ENCODE data around the gene CD302. TPM values are rescaled to one million over a fixed set of nuclear protein-coding genes. Genes with fewer than 3 reads are reported as not detected.

CD302 gene
- total and polyA plus RNA-seq, 2 of the 4 experiments (the other 2 are of a cell fraction), result 3.8 to 4.0 TPM

DNA sequence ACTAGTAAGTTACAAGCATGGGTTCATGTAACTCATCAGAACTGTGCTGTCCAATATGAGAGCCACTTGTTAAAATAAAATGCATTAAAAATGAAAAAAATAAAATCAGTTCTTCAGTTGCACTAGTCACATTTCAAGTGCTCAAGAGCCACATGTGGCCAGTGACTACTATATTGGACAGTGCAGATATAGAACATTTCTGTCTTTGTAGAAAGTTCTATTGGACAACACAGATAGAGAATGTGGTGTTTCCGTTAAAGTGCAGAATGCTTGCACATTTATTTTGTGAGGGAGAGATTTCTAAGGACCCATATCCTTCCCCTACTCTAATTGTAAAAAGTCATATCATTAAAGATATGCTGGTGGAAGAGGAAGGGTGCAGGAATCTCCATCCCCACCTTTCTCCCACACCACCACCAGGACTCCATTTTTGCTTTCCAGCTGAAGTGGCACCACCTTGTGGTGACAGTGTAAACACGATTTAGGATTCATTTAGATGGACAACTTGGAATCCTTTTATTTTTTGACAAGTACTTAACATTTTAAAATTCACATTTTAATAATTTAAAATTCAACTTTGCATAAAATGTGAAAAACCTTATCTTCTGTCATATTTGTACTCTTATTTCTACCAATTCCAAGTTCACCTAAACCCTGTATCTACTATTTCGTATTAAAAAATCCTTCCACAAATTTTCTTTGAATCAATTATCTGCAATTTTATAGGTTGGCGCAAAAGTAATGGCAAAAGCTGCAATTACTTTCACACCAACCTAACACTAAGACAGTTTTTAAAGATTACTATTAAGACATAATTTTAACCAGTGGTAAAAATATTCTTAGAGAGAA, 9.4 kb upstream of the CD302 start:
- Histone ChIP-seq H3K9me3 (ENCODE audit: control insufficient read depth, insufficient read depth, low read length) (no peaks in the 10 kb centered on the region), H3K79me1 (ENCODE audit: low read depth in 1 of 2, low read length in 2 of 2) (no peaks in the 10 kb centered on the region), H3K4me2 (ENCODE audit: low read depth, low read length) (no peak overlapping the region)

More for the DNA sequence above, 9.4 kb upstream of the CD302 start:
- dilution Hi-C loops (cut with HindIII; ENCODE audit: low sequenced_read_pairs, unreplicated experiment) (no loop called here), in situ Hi-C loops (cut with MboI; ENCODE audit: low sequenced_read_pairs) (no loop called here), intact Hi-C loops (cut with micrococcal nuclease) (loop anchor here (10.0 kb wide), 2 partner anchors 673 to 903 kb away; no protein-coding TSS in a partner anchor)
- Histone ChIP-seq H4K20me1 (ENCODE audit: insufficient read depth, low read length) (no peaks in the 10 kb centered on the region), H3K18ac (ENCODE audit: low read depth, low read length) (no peak overlapping the region), H2BK120ac (ENCODE audit: low read depth, low read length) (no peak overlapping the region), H3K4me1 (ENCODE audit: control insufficient read depth, insufficient read depth, low read length) (no peaks in the 10 kb centered on the region), H2BK15ac (ENCODE audit: low read depth, low read length) (no peak overlapping the region), H3K4me3 (ENCODE audit: insufficient read depth, low read depth, low read length) (no peak overlapping the region), H3K9ac (ENCODE audit: low read depth, low read length) (no peak overlapping the region), H4K91ac (ENCODE audit: insufficient read depth, low read depth, low read length) (no peak overlapping the region), H3K9me1 (ENCODE audit: insufficient read depth, low read length) (no peaks in the 10 kb centered on the region), H2AK5ac (ENCODE audit: low read depth, low read length) (no peak overlapping the region), H3K27ac (ENCODE audit: insufficient read depth, low read length) (no peak overlapping the region), H2BK20ac (ENCODE audit: low read depth, low read length) (no peak overlapping the region), H2AFZ (replicated peaks; ENCODE audit: low read length, poor library complexity) (no peak overlapping the region), H2AK9ac (replicated peaks; ENCODE audit: low read depth, low read length, poor library complexity) (no peak overlapping the region), H3K14ac (replicated peaks; ENCODE audit: low read depth, low read length) (no peak overlapping the region), H3K36me3 (ENCODE audit: control insufficient read depth, insufficient read depth, low read length) (no peaks in the 10 kb centered on the region), H3K56ac (ENCODE audit: extremely low read depth, insufficient read depth, low read length) (no peak overlapping the region), H3K27me3 (ENCODE audit: control insufficient read depth, insufficient read depth, low read length) (peaks cover 16% of the 10 kb centered on the region), H3K23ac (ENCODE audit: low read depth, low read length) (no peak overlapping the region), H3K4ac (ENCODE audit: low read depth, low read length) (no peak overlapping the region), H4K5ac (ENCODE audit: low read depth, low read length) (no peak overlapping the region), H2BK5ac (ENCODE audit: low read depth, low read length, poor library complexity, severe bottlenecking) (no peak overlapping the region), H4K8ac (ENCODE audit: low read depth in 2 of 2, low read length in 2 of 2) (no peak overlapping the region)
- BruUV-seq (replicated peaks), result no TSS peak
- ChIA-PET POLR2A (ENCODE audit: unreplicated experiment) (no interaction called here), CTCF (interaction anchor here (0.7 to 1.6 kb wide), 3 partner anchors 10 to 12 kb away, joined by 3 to 6 read pairs (median 3); no protein-coding TSS in a partner anchor)
- peak; percentile 61 for DNase-seq
- 100% methylated on average over 1 of the region's 4 CpGs; no CpG with 5 or more reads in 1 of the 2 experiments for WGBS, 2 experiments (ENCODE audit: extremely low coverage in 2 of 2, insufficient read length in 1 of 2)
- peak; percentile 71 for TF ChIP-seq SMC3 (IDR thresholded peaks at IDR 0.05; ENCODE audit: low read depth, low read length)
- TF ChIP-seq POLR2A (IDR thresholded peaks at IDR 0.05; ENCODE audit: low read depth, low read length), result no peak
- TF ChIP-seq, protein P1, sequence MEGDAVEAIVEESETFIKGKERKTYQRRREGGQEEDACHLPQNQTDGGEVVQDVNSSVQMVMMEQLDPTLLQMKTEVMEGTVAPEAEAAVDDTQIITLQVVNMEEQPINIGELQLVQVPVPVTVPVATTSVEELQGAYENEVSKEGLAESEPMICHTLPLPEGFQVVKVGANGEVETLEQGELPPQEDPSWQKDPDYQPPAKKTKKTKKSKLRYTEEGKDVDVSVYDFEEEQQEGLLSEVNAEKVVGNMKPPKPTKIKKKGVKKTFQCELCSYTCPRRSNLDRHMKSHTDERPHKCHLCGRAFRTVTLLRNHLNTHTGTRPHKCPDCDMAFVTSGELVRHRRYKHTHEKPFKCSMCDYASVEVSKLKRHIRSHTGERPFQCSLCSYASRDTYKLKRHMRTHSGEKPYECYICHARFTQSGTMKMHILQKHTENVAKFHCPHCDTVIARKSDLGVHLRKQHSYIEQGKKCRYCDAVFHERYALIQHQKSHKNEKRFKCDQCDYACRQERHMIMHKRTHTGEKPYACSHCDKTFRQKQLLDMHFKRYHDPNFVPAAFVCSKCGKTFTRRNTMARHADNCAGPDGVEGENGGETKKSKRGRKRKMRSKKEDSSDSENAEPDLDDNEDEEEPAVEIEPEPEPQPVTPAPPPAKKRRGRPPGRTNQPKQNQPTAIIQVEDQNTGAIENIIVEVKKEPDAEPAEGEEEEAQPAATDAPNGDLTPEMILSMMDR (conservative IDR thresholded peaks at IDR 0.05; ENCODE audit: low read depth, low read length), result peak; percentile 75
- TF ChIP-seq RAD21 (IDR thresholded peaks at IDR 0.05; ENCODE audit: low read length), result peak; percentile 71
- ATAC-seq (ENCODE audit: low read depth), result peak; percentile 70
